GM20431 (cell line): ENCODE results near the gene CPED1.
"Not testable (repeated sequence)": the region's sequence is repeated elsewhere in the genome, so short reads cannot be mapped to it uniquely, and the experiment has no call there.

ENCODE experiments used
- in situ Hi-C: fragments of 300-500 bp; cut with MseI, MboI; formaldehyde crosslinking; loops from one replicate; pipeline ENCODE4 v1.15.0; 2020; ENCODE audit warnings: low sequenced_read_pairs; ENCODE audit not compliant: unreplicated experiment

Gene CPED1

DNA sequence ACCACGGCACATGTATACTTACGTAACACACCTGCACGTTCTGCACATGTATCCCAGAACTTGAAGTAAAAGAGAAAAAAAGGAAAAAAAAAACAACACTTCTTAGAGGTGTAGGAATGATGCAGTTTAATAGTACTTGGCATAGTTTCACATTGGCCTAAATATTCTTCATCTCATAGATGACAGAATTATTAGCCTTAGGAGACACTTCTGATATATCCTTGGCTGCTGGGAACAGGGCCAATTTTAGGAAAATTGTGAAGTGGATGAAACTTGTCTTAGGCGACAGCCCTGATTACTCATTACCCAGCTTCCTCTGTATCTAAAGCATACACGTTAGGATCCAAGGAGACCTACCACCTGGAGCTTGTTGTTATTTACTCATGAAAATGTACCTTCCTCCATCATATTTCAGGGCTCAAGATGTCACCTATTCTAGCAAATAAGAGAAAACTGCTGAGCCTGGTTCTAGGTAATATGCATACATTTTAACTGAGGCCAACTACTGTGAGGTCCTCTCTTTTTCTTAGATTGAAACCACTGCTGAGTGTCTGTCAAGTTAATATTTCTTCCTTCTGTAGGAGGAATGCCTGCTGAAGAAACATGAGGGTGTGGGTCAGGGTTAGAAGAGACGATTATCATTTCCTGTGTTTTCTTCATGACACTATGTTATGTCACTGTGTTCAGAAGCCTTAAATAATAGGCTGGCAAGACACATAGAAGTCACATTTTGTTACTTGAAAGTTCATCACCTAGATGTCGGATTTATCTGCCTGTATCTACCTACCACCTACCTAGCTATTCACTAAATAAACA, 44.3 kb downstream of the CPED1 start:
- in situ Hi-C loops, result no loop called here

DNA sequence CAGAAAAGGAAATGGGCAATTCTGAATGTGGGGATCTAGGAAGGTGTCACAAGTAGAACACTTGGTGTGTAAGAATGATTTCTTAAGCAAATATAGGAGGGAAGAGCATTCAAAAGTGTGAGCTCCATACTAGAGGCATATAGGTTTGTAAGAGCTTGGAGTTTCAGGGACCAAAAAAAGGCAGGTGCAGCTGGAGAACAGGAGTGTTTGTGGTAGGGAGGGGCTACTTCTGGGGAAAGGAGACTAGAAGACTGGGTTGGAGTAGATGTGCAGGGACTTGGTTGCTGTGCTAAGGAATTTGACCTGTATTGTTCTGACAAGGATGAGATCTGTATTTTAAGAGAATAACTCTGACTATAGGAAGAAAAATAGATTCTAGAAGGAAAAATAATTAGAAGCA, 46.4 kb downstream of the CPED1 start:
- in situ Hi-C loops, result no loop called here

DNA sequence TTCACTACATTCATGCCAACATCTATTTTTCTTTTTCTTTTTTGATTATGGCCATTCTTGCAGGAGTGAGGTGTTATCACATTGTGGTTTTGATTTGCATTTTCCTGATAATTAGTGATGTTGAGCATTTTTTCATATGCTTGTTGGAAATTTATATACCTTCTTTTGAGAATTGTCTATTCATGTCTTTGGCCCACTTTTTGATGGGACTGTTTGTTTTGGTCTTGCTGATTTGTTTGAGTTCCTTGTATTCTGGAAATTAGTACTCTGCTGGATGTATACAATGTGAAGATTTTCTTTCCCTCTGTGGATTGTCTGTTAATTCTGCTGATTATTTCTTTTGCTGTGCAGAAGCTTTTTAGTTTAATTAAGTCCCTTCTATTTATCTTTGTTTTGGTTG, 48.3 kb downstream of the CPED1 start:
- in situ Hi-C loops, result not testable (repeated sequence)

DNA sequence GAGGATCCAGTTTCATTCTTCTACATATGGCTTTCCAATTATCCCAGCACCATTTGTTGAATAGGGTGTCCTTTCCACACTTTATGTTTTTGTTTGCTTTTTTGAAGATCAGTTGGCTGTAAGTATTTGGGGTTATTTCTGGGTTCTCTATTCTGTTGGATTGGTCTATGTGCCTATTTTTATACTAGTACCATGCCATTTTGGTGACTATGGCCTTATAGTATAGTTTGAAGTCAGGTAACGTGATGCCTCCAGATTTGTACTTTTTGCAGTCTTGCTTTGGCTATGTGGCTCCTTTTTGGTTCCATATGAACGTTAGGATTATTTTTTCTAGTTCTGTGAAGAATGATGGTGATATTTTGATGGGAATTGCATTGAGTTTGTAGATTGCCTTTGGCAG, 48.8 kb downstream of the CPED1 start:
- in situ Hi-C loops, result not testable (repeated sequence)

DNA sequence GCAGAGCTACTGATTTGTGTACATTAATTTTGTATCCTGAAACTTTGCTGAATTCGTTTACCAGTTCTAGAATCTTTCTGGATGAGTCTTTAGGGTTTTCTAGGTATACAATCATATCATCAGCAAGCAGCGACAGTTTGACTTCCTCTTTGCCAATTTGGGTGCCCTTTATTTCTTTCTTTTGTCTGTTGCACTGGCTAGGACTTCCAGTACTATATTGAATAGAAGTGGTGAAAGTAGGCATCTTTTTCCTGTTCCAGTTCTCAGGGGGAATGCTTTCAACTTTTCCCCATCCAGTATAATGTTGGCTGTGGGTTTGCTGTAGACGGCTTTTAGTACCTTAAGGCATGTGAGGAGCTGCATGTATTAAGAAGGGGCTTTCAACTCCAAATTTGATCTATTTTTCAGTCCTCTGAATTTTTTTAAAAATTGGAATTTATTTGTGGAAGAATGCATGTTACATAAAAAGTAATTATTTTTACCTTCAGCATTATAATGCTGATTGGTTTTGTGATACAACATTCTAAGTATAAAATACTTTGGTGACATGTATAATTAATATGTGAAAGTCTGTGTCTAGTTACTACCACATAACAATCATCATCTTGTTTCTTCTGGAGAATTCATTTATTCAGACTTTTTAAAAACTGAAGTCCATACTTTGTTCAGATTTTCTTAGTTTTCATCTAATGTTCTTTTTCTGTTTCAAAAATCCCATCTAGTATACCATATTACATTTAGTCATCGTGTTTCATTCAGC, 49.6 kb downstream of the CPED1 start:
- in situ Hi-C loops, result no loop called here

DNA sequence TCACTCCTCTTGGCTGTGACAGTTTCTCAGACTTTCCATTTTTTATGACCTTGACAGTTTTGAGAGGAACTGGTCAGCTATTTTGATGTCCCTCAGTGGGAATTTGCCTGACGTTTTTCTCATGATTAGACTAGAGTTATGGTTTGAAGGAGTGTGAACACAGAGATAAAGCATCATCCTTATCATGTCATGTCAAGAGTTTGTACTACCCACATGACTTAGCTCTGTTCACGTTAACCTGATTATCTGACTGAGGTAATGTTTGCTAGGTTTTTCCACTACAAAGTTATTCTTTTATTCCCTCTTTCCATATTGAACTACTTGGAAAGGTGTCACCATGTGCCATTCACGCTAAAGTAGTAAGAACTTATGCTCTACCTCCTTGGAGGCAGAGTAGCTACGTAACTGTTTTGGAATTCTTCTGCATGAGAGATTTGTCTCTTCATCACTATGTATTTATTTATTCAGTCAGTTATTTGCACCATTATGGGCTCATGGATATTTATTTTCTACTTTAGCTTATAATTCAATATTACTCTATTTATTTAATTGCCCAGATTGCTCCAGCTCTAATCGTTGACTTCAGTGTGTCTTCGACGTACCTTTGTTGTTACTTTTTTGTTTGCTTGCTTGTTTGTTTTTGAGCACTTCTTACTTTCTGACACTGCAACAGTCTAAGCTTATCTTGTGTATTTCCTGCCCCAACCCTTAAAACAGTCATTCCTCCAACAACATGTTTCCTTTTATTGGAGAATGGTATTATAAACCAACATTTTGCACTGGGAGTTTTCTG, 50.4 kb downstream of the CPED1 start:
- in situ Hi-C loops, result no loop called here

DNA sequence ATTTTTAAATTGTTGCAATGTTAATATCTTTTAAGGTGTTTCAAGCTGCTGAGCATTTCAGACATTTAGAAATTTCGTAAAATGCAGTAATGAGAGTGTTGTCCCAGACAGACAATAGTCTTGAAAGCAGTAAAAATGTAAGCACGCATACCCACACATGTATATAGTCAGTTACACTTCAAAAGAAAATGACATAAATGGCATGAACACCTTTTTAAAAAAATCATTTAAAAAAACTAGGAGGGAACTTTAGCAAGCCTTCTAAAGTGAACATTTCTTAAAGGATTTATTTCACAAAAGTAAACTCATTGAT, 51.0 kb downstream of the CPED1 start:
- in situ Hi-C loops, result no loop called here

DNA sequence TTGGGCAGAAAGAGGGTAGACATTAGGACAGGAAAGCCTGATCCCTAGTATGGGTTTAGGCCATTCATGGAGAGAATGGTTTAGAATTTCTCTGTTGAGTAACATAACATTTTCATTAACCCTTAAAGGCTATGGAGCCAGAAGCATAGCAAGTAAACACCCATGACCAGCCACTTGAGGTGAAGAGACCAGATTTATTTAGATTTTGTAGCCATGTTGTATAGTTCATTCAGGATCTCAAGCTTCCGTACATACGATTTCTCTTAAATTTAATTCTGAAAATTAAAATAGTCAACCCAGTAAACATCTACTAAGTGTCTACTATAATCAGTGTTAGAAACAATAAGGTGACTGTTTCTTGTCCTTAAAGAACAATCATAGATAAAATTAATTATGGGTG, 51.5 kb downstream of the CPED1 start:
- in situ Hi-C loops, result no loop called here

DNA sequence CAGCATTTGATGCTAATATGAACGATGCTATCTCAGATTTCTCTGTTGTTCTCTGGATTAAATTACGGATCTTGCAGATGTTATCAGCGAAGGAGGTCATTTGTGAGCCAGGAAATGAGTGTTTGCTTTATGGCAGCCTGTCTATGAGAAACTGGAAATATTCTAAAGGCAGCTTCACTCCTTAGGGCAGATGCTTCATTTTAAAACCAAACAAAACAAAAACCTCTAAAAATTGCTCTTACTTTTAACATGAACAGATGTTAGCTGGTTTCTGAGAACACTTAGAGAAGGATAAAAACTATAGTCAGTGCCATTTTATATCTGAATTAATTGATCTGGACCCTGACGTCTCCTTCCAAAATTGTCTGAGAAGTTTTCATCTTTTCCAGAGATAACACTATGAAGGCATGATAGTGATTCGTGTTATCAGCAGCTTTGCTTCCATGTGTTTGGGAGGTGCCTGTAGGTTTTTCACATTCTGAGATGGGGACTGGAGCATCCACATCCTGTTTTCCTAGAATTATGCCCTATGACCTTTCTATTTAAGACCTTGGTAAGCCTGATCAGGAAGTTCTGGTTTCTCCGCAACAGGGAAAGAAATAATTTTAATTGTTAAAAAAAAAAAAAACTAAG, 53.1 kb downstream of the CPED1 start:
- in situ Hi-C loops, result no loop called here

DNA sequence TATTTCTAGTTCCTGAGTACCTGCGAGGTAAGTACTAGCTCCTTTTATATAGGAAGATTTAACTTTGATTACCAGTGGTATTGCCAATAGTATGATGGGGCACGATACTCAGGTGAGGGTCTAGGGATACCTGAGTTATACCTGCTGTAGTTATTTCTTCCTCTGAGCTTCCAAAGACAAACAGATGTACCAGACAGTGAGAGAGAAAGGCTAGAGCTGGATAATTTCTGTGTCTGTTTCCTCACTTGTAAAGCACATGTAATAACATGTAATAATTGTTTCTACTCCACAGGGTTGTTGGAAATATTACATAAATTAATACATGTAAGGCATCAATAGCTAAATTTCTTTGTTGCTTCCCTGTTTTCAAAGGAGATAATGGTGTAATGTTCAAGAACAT, 53.7 kb downstream of the CPED1 start:
- in situ Hi-C loops, result no loop called here

DNA sequence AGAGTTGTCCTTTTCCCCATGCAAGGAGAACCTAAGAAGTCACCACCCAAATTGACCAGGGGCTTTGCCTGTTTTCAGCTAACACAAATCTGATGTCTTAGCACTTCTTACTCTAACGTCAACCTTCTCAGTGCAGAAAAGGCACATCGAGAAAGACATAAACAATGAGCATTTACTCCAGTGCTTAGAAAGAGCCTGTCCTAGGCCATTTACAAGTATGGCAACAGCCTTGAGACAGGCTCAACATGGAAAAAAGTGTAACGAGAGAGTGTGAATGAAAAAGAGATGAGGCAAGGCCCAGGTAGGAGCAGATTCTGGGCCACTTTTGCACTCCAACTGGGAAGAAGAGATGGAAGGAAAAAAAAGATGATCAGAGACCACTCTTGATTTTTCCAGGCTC, 54.4 kb downstream of the CPED1 start:
- in situ Hi-C loops, result no loop called here

DNA sequence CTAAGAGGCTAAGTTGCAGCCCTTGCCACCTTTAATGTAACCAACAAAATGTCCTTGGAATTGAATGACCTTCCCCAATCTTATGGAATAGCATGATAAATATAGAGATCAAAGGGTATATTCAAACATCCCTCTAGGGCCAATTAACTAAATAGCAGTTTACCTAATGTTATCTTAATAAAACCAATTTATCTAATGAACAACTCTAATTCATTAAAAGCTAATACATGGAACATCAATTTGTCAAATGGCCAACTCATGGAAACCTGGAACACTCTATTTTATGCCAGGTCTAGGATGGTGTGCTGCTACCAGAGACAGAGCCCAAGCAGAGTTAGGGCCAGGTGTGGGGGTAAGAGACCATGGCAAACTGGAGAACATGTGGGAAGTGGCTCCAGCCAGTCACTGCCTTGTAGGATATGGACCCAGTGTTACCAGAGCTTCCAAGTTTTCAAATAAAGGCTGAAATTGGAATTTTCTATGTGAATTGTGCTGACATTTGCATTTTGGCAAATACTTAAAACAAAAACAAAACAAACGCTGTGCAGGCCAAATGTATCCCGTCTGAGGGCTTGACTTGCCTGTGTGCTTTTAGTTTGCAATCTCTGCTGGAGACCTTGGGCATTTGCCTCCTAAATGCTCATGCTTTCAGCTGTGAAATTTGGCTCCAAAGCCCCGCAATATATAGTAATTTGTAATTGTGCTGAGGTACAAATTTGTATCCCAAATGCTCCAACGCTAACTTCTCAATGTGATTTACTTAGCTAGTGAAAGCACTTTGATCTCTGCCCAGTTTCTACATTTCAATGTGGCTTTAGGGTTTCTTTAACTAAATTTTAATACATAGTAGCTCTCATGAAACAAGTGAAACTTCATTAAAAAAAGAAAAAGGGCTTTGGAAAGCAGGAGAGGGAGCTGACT, 55.1 kb downstream of the CPED1 start:
- in situ Hi-C loops, result no loop called here

DNA sequence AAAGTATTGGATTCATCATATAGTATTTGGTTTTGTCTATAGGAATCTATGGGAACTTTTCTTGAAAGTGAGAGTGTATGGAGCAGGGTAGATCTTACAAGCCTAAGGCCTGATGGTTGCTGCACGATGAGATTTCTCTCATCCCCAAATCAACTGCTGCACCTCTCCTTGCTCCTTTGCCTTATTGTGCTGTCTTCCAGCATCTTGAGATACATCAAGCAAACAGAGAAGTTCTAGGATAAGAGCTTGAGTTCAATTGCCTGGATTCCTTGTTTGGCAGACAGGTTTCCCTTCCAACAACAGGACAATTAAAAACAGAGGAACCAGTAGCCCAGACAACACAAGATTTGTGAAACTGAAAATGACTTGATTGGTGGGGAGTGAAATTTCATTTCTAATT, 56.6 kb downstream of the CPED1 start:
- in situ Hi-C loops, result no loop called here

DNA sequence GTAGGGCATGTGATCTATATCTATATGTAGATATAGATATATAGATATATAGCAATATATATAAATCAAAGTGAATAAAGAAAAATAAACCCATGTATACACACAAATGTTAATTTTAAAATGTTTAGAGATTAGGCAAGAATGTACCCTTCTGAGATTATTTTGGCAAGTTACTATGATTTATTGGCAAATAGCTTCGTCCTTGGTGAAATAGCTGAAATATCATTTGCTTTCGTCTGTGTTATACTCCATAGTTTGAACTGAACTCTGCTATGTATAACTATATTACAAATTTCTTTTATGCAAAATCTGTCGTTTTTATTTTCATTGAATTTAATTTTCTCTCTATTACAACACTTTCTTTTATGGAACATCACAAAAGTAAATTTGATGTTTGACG, 57.5 kb downstream of the CPED1 start:
- in situ Hi-C loops, result no loop called here

DNA sequence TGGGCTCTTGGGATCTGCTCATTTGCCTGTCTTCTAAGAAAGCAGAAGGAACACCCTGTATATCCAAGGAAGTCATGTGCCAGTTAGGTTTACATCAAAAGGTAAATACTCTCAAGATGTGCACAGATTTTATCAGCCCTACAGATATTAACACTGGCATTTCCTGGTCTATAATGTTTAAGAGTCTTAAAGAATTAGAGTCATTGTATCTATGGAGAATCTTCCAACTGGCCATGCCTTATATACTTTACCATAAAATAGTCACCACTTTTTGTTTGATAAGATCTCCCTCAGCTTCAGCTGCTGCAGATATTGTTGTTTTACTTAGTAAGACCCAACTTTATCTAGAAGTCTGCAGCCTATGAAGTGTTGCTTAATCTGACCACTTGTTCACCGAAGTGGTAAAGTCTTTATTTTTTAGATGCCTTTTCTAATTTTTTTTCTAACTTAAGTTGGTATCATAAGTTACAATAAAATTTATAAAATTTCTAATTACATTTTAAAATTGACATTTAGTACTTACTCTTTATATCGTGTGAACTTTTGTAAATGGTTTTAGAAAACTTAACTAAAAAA, 58.5 kb downstream of the CPED1 start:
- in situ Hi-C loops, result no loop called here

DNA sequence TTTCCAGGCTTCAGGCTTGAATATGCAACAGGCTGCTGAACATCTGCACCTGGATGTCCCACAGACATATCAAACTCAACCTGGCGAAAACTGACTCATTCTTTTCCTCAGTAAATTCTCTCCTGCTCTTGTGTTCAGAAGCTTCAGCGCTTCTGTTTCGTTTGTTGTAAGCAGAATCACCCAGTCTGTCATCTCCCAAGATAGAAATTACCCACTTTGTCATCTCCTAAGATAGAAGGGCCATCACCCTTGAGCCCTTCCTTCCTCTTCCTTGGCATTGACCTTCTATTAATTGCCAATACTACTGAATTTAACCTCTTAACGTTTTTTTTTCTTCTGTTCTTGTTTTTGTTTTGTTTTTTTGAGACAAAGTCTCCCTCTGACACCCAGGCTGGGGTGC, 59.7 kb downstream of the CPED1 start:
- in situ Hi-C loops, result no loop called here

DNA sequence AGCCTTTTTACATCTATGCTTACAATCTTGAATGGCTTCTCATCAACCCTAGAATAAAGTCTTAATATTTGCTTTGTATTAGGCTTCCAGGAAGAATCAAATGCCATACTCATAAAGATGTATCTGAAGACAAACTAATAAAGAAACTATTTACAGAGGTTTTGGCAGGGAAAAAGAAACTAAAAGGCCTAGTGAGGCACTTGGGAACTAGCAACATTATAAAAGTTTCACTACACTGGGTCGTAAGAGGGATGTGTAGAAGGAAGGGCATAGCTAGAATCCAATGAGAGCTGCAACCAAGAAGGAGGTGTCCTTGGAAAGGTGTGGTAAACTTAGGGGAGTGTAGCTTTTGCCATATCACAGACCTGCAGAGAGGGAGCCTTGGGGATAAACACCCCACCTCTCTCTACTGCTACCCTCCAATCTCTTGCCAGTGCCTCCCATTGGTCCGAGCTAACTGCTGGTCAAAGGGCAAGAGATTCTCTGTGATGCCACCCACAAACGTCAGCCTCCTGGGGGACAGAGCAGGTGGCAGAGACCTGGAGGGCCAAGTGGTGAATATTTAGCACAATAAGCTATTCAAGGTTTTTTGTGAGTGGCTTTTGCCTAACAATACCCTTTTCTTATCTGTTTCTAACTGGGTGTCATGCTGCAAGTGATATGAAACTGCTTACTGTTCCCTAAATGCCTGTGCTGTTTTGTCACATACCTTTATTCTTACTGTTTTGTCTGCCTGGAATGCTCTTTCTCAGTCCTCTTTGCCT, 60.7 kb downstream of the CPED1 start:
- in situ Hi-C loops, result no loop called here

DNA sequence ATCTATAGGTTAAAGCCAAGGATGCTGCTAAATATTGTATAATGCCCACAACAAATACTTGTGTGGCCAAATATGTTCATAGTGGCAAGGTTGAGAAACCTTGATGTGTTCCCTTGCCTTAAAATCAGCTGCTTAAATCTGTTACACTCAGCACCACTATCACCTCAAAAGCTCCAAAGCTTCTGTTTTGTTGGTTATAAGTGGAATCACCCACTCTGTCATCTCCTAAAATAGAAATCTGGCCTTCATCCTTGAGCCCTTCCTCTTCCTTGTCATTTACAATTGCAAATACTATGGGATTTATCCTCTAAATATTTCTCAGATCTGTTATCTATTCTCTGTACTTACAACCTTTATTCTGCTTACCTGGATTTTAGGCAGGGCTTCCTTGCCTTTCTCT, 61.4 kb downstream of the CPED1 start:
- in situ Hi-C loops, result no loop called here

DNA sequence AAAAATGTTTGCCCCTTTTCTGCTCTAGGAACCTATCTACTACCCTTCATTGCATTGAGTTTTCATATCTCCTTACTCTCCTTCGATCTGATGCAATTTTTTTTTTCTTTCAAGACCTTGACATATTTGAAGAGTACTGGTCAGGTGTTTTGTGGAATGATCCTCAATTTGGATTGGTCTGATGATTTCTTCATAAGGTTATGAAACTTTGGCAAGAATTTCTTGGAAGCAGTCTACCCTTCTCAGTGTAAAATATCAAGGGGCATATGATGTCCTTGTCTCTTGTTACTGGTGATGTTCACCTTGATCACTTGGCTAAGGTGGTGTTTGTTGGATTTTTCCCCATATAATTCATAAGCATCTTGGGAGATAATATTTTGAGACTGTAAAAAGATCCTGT, 64.7 kb downstream of the CPED1 start:
- in situ Hi-C loops, result no loop called here
